HCT116 (cell line): ENCODE results near the gene ESPN. TPM values are rescaled to one million over a fixed set of nuclear protein-coding genes. Genes with fewer than 3 reads are reported as not detected.
"Not testable (repeated sequence)": the region's sequence is repeated elsewhere in the genome, so short reads cannot be mapped to it uniquely, and the experiment has no call there.

Source experiments
- ATAC-seq: fragments of 200-7000 bp; cut with Tn5 transposase; 2 replicates; pipeline ENCODE4 v1.9.1; 2020; ENCODE audit warnings: mild to moderate bottlenecking, moderate library complexity
- BruUV-seq: library from RNA; stranded (reverse); fragments of 400-500 nt; replicated peaks from 2 replicates; lab custom pipeline; 2021; lab: Mats Ljungman, UMichigan
- CTCF ChIA-PET: fragments of 300-600 bp; sonication (Branson Sonifier 250); formaldehyde crosslinking; loops from one replicate; lab custom pipeline; 2021; ENCODE audit warnings: antibody characterized with exemption; lab: Charles Lee
- POLR2A ChIA-PET: fragments of 300-600, 350-600 bp; sonication (Branson Sonifier 250); formaldehyde crosslinking; loops from one replicate; lab custom pipeline; 2021; ENCODE audit warnings: antibody characterized with exemption; lab: Charles Lee
- RAD21 ChIA-PET, 2 experiments: fragments of 300-600 bp; sonication (Branson Sonifier 250); formaldehyde crosslinking; loops; one replicate each; lab custom pipeline; 2023; ENCODE audit warnings: low total read pairs in 2 of 2; ENCODE audit not compliant: uncharacterized antibody in 2 of 2, unreplicated experiment in 2 of 2, low non-redundant PET in 1 of 2; lab: Charles Lee
- DNase-seq: peaks from one replicate; pipeline ENCODE4 v3.0.0-alpha.2; 2010; ENCODE audit warnings: low read depth, low spot score
- H2AFZ ChIP-seq: fragments of 200-600 bp; shearing (Covaris generic), sonication (generic); 2 replicates; pipeline ENCODE4 v1.6.1; 2017; ENCODE audit warnings: low read depth, mixed run types, mixed read lengths, antibody characterized with exemption, low read length; ENCODE audit not compliant: poor library complexity, severe bottlenecking
- H3K27ac ChIP-seq: 2 replicates; pipeline ENCODE4 v1.5.1; 2012; ENCODE audit warnings: low read depth, low read length
- H3K27me3 ChIP-seq: fragments of 200-600 bp; sonication (generic); 2 replicates; pipeline ENCODE4 v1.6.1; 2016; ENCODE audit warnings: mixed run types, low read length, mixed read lengths; ENCODE audit not compliant: insufficient read depth
- H3K36me3 ChIP-seq, 2 experiments: fragments of 200-500 bp in 1 of 2; fragments of 200-600 bp in 1 of 2; sonication (Bioruptor generic) in 1 of 2; sonication (generic) in 1 of 2; 2 replicates each; pipeline versions ENCODE4 v1.5.1 to v1.6.1; 2014 to 2016; ENCODE audit warnings: low read length in 2 of 2, inconsistent platforms in 1 of 2, mixed read lengths in 1 of 2, mixed run types in 1 of 2; ENCODE audit not compliant: insufficient read depth in 2 of 2, control insufficient read depth in 1 of 2
- H3K4me1 ChIP-seq, 2 experiments: fragments of 200-600 bp in 1 of 2; sonication (generic) in 1 of 2; 2 replicates each; pipeline versions ENCODE4 v1.5.1 to v1.6.1; 2012 to 2017; ENCODE audit warnings: low read length in 2 of 2, inconsistent platforms in 1 of 2, mild to moderate bottlenecking in 1 of 2, mixed read lengths in 1 of 2, mixed run types in 1 of 2, moderate library complexity in 1 of 2; ENCODE audit not compliant: insufficient read depth in 2 of 2, control insufficient read depth in 1 of 2
- H3K4me2 ChIP-seq: fragments of 200-600 bp; sonication (generic); 2 replicates; pipeline ENCODE4 v1.6.1; 2017; ENCODE audit warnings: mixed run types, low read length, mixed read lengths
- H3K4me3 ChIP-seq, 2 experiments: fragments of 200-600 bp in 1 of 2; sonication (generic) in 1 of 2; replicated peaks in 1 of 2; 2 replicates each; pipeline ENCODE4 v1.5.1; 2011 to 2016; ENCODE audit warnings: low read length in 2 of 2, control low read depth in 1 of 2, low read depth in 1 of 2, mild to moderate bottlenecking in 1 of 2, mixed read lengths in 1 of 2, mixed run types in 1 of 2
- H3K79me2 ChIP-seq: fragments of 200-600 bp; sonication (generic); 2 replicates; pipeline ENCODE4 v1.6.1; 2017; ENCODE audit warnings: mild to moderate bottlenecking, mixed run types, low read length, moderate library complexity, mixed read lengths; ENCODE audit not compliant: insufficient read depth
- H3K9ac ChIP-seq: fragments of 200-600 bp; sonication (generic); 2 replicates; pipeline ENCODE4 v1.6.1; 2016; ENCODE audit warnings: low read length, mixed read lengths
- H3K9me2 ChIP-seq: fragments of 200-600 bp; sonication (generic), shearing (Covaris generic); 2 replicates; pipeline ENCODE4 v1.6.1; 2017; ENCODE audit warnings: mixed run types, mild to moderate bottlenecking, moderate library complexity; ENCODE audit not compliant: insufficient read depth
- H3K9me3 ChIP-seq, 2 experiments: fragments of 200-500 bp in 1 of 2; fragments of 200-600 bp in 1 of 2; sonication (Bioruptor generic) in 1 of 2; sonication (generic) in 1 of 2; 2 replicates each; pipeline ENCODE4 v1.6.1; 2014 to 2017; ENCODE audit warnings: low read length in 2 of 2, mixed read lengths in 2 of 2, inconsistent platforms in 1 of 2, low read depth in 1 of 2, mild to moderate bottlenecking in 1 of 2, mixed run types in 1 of 2, moderate library complexity in 1 of 2; ENCODE audit not compliant: control insufficient read depth in 1 of 2, insufficient read depth in 1 of 2
- H4K20me1 ChIP-seq: fragments of 200-600 bp; sonication (generic), shearing (Covaris generic); 2 replicates; pipeline ENCODE4 v1.6.1; 2017; ENCODE audit warnings: mixed run types, mild to moderate bottlenecking, moderate library complexity; ENCODE audit not compliant: insufficient read depth
- ATF3 ChIP-seq: IDR thresholded peaks from 2 replicates; pipeline ENCODE4 v1.6.1; 2012
- CBX3 ChIP-seq: IDR thresholded peaks from 2 replicates; pipeline ENCODE4 v1.6.1; 2012; ENCODE audit warnings: low read depth
- CEBPB ChIP-seq: IDR thresholded peaks from 2 replicates; pipeline ENCODE4 v1.6.1; 2012; ENCODE audit warnings: low read depth
- CTCF ChIP-seq, 3 experiments: fragments of 200-600 bp in 1 of 3; sonication (generic) in 1 of 3; IDR thresholded peaks in 2 of 3; conservative IDR thresholded peaks in 1 of 3; 2 replicates each; pipeline ENCODE4 v1.5.1; 2012 to 2017; ENCODE audit warnings: low read depth in 2 of 3, low read length in 2 of 3, antibody characterized with exemption in 1 of 3, borderline replicate concordance in 1 of 3, control low read depth in 1 of 3, mild to moderate bottlenecking in 1 of 3, mixed read lengths in 1 of 3, mixed run types in 1 of 3, moderate library complexity in 1 of 3; ENCODE audit not compliant: insufficient read depth in 1 of 3
- EGR1 ChIP-seq: IDR thresholded peaks from 2 replicates; pipeline ENCODE4 v1.6.1; 2012; ENCODE audit warnings: low read depth
- ELF1 ChIP-seq: IDR thresholded peaks from 2 replicates; pipeline ENCODE4 v1.6.1; 2012; ENCODE audit warnings: low read depth, borderline replicate concordance
- EZH2 ChIP-seq: fragments of 200-600 bp; sonication (generic); IDR thresholded peaks from 2 replicates; pipeline ENCODE4 v1.6.1; 2017; ENCODE audit warnings: antibody characterized with exemption, mixed run types
- EZH2phosphoT487 ChIP-seq: fragments of 200-600 bp; IDR thresholded peaks from 2 replicates; pipeline ENCODE4 v1.6.1; 2018; ENCODE audit warnings: antibody characterized with exemption, borderline replicate concordance
- POLR2A ChIP-seq: IDR thresholded peaks from 2 replicates; pipeline ENCODE4 v1.7.0; 2011; ENCODE audit warnings: borderline replicate concordance; ENCODE audit not compliant: insufficient read depth, insufficient read length; ENCODE audit errors: extremely low read depth
- SRF ChIP-seq: IDR thresholded peaks from 2 replicates; pipeline ENCODE4 v1.6.1; 2012; ENCODE audit warnings: low read depth
- TCF7L2 ChIP-seq: IDR thresholded peaks from 2 replicates; pipeline ENCODE4 v1.7.0; 2011; ENCODE audit warnings: borderline replicate concordance, inconsistent platforms; ENCODE audit not compliant: insufficient read depth, insufficient read length; ENCODE audit errors: extremely low read depth
- YY1 ChIP-seq: IDR thresholded peaks from 2 replicates; pipeline ENCODE4 v1.6.1; 2011; ENCODE audit warnings: low read length, low read depth, moderate library complexity, mild to moderate bottlenecking; ENCODE audit not compliant: insufficient replicate concordance; ENCODE audit errors: extremely low read depth
- ZBTB33 ChIP-seq: IDR thresholded peaks from 2 replicates; pipeline ENCODE4 v1.6.1; 2011; ENCODE audit warnings: mild to moderate bottlenecking, low read length, moderate library complexity; ENCODE audit not compliant: insufficient replicate concordance; ENCODE audit errors: extremely low read depth
- ZNF274 ChIP-seq: fragments of 200-500 bp; sonication (Bioruptor generic); IDR thresholded peaks from 2 replicates; pipeline ENCODE4 v1.6.1; 2014; ENCODE audit warnings: mild to moderate bottlenecking, low read depth, low read length, inconsistent platforms
- intact Hi-C: fragments of 100-400 bp; cut with micrococcal nuclease; formaldehyde crosslinking; loops from 2 replicates; pipeline ENCODE4 v1.10.0; 2022
- total RNA-seq: library from RNA; stranded (reverse); gene quantifications from one replicate; pipeline ENCODE4 v1.2.1, GENCODE V29; 2021; ENCODE audit not compliant: unreplicated experiment

The ESPN gene
- total RNA-seq, 1 experiment from 2014 or later = 114 TPM

GRCh38 chr1:6455752-6456520, 31.4 kb downstream of the ESPN start:
- H3K36me3 ChIP-seq, POLR2A ChIA-PET, H3K79me2 ChIP-seq, intact Hi-C loops, DNase-seq, H3K9ac ChIP-seq, H3K4me2 ChIP-seq, BruUV-seq, ATAC-seq, RAD21 ChIA-PET, H3K27me3 ChIP-seq, H4K20me1 ChIP-seq, H3K4me1 ChIP-seq, H3K9me2 ChIP-seq, H2AFZ ChIP-seq, H3K4me3 ChIP-seq, H3K27ac ChIP-seq, H3K9me3 ChIP-seq: not testable (repeated sequence)
- CTCF ChIA-PET = interaction anchor here (2.6 kb wide), 1 partner anchor 15 kb away, joined by 5 read pairs; no protein-coding TSS in a partner anchor

GRCh38 chr1:6456800-6457466, 32.4 kb downstream of the ESPN start:
- ATAC-seq = peak; percentile 41; the same call in 1 of the 2 replicates
- DNase-seq = no peak
- H3K9me2 ChIP-seq = no peaks in the 10 kb centered on the region
- no peaks in the 10 kb centered on the region for H3K27me3 ChIP-seq
- CTCF ChIA-PET = interaction anchor here (1.6 to 2.6 kb wide), 2 partner anchors 9 to 16 kb away, joined by 5 read pairs; no protein-coding TSS in a partner anchor
- RAD21 ChIA-PET = no interaction called here
- H2AFZ ChIP-seq = no peak overlapping the region
- no peaks in the 10 kb centered on the region for H3K4me1 ChIP-seq
- no TSS peak for BruUV-seq
- H3K27ac ChIP-seq = no peak overlapping the region
- peaks cover 2% of the 10 kb centered on the region in 2 experiments; a peak in 1 of 4 replicates for H3K36me3 ChIP-seq
- H3K9me3 ChIP-seq = no peaks in the 10 kb centered on the region
- intact Hi-C loops = no loop called here
- H3K4me2 ChIP-seq = no peak overlapping the region
- POLR2A ChIA-PET = no interaction called here
- H3K79me2 ChIP-seq = no peaks in the 10 kb centered on the region
- H3K4me3 ChIP-seq = no peak overlapping the region
- no peaks in the 10 kb centered on the region for H4K20me1 ChIP-seq
- H3K9ac ChIP-seq = no peak overlapping the region
- TF ChIP-seq TCF7L2 = no peak
- TF ChIP-seq YY1 = no peak
- no peak for TF ChIP-seq EGR1
- TF ChIP-seq SRF = no peak
- no peak for TF ChIP-seq CEBPB
- TF ChIP-seq ELF1 = no peak
- TF ChIP-seq EZH2phosphoT487 = no peak
- TF ChIP-seq EZH2 = no peak
- TF ChIP-seq ZNF274 = no peak
- TF ChIP-seq CTCF (IDR thresholded peaks at IDR 0.05 in 2 of 3, conservative IDR thresholded peaks at IDR 0.05 in 1 of 3; ENCODE audit: borderline replicate concordance in 1 of 3, insufficient read depth in 1 of 3, low read depth in 2 of 3, low read length in 2 of 3) = no peak
- no peak for TF ChIP-seq CBX3
- no peak for TF ChIP-seq ATF3
- TF ChIP-seq POLR2A = no peak
- TF ChIP-seq ZBTB33 = no peak
